ENCODE data around the gene LIPK. TPM values are rescaled to one million over a fixed set of nuclear protein-coding genes. Genes with fewer than 3 reads are reported as not detected.
"Not testable (repeated sequence)": the region's sequence is repeated elsewhere in the genome, so short reads cannot be mapped to it uniquely, and the experiment has no call there.

Gene LIPK
- total and polyA plus RNA-seq, 2 experiments from 2014 or later, result not detected

- H3K27ac Mint-ChIP-seq; H4K20me1 ChIP-seq (replicated peaks; ENCODE audit: insufficient read depth); H3K36me3 Mint-ChIP-seq (ENCODE audit: low read depth); H3K4me2 ChIP-seq; H3K4me1 ChIP-seq (ENCODE audit: insufficient read depth); ATAC-seq; H3K79me2 ChIP-seq (replicated peaks; ENCODE audit: insufficient read depth); H3K27ac ChIP-seq (ENCODE audit: low read depth); H3K9me3 Mint-ChIP-seq; H2AFZ ChIP-seq; H3F3A ChIP-seq (replicated peaks; ENCODE audit: low read depth); H3K4me3 ChIP-seq; H3K9me2 ChIP-seq (ENCODE audit: insufficient read depth); DNase-seq (ENCODE audit: low spot score); H3K36me3 ChIP-seq (ENCODE audit: insufficient read depth): not testable (repeated sequence)
- peaks cover 84% of the 10 kb centered on the region for H3K27me3 ChIP-seq (ENCODE audit: insufficient read depth)
- Mint-ChIP-seq H3K4me3 (peak overlapping the region; percentile 5; the same call in 2 of the 3 replicates), H3K27me3 (ENCODE audit: insufficient read depth, low read depth, poor library complexity) (peaks cover 18% of the 10 kb centered on the region), H3K4me1 (peaks cover 32% of the 10 kb centered on the region)
Observed at GRCh38 chr10:88709361-88709760, 3.3 kb downstream of the LIPK start.

DNA sequence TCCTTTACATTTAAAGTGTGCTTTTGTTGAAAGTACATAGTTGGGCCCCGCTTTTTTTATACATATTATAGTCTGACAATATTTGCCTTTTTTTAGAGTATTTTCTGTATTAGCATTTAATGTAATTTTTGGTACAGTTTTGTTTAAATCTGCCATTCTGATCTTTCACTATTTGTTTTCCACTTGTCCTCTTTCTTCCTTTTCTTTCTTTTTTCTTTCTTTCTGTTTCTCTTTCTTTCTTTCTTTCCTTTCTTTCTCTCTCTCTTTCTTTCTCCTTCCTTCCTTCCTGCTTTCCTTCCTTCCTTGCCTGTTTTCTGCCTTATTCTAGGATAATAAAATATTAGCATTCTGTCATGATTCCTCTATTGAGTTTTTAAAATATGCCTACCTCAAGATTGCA is 9.5 kb downstream of the LIPK start:
- no peak overlapping the region for H2AFZ ChIP-seq
- DNase-seq (ENCODE audit: low spot score), result no peak
- no peaks in the 10 kb centered on the region for H3K9me3 Mint-ChIP-seq
- H3K4me3 Mint-ChIP-seq, result no peak overlapping the region
- no peak overlapping the region for H3K27ac ChIP-seq (ENCODE audit: low read depth)
- no peaks in the 10 kb centered on the region for H3K9me2 ChIP-seq (ENCODE audit: insufficient read depth)
- H3K79me2 ChIP-seq (replicated peaks; ENCODE audit: insufficient read depth), result no peaks in the 10 kb centered on the region
- no peaks in the 10 kb centered on the region; the same call in 1 of the 2 replicates for H4K20me1 ChIP-seq (replicated peaks; ENCODE audit: insufficient read depth)
- H3K4me1 ChIP-seq (ENCODE audit: insufficient read depth), result no peaks in the 10 kb centered on the region
- peaks cover 5% of the 10 kb centered on the region; the same call in 2 of the 3 replicates for H3K4me1 Mint-ChIP-seq
- H3K27me3 Mint-ChIP-seq (ENCODE audit: insufficient read depth, low read depth, poor library complexity), result no peaks in the 10 kb centered on the region
- H3K4me3 ChIP-seq, result no peak overlapping the region
- H3K4me2 ChIP-seq, result no peak overlapping the region
- TF ChIP-seq EZH2phosphoT487 (IDR thresholded peaks at IDR 0.05; ENCODE audit: unreplicated experiment), result no peak
- no peak for TF ChIP-seq JUNB (IDR thresholded peaks at IDR 0.05; ENCODE audit: unreplicated experiment)
- no peak for TF ChIP-seq ZNF331 (CRISPR knock-in tag; IDR thresholded peaks at IDR 0.05; ENCODE audit: low read depth)
- no peak for TF ChIP-seq EZH2 (IDR thresholded peaks at IDR 0.05; ENCODE audit: low read depth, unreplicated experiment)
- TF ChIP-seq, protein P1, sequence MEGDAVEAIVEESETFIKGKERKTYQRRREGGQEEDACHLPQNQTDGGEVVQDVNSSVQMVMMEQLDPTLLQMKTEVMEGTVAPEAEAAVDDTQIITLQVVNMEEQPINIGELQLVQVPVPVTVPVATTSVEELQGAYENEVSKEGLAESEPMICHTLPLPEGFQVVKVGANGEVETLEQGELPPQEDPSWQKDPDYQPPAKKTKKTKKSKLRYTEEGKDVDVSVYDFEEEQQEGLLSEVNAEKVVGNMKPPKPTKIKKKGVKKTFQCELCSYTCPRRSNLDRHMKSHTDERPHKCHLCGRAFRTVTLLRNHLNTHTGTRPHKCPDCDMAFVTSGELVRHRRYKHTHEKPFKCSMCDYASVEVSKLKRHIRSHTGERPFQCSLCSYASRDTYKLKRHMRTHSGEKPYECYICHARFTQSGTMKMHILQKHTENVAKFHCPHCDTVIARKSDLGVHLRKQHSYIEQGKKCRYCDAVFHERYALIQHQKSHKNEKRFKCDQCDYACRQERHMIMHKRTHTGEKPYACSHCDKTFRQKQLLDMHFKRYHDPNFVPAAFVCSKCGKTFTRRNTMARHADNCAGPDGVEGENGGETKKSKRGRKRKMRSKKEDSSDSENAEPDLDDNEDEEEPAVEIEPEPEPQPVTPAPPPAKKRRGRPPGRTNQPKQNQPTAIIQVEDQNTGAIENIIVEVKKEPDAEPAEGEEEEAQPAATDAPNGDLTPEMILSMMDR (conservative IDR thresholded peaks at IDR 0.05; ENCODE audit: low read depth in 2 of 2), result no peak
- no peak for TF ChIP-seq ZNF462 (CRISPR knock-in tag; IDR thresholded peaks at IDR 0.05)
- no peak overlapping the region for H3K27ac Mint-ChIP-seq
- no peak for ATAC-seq
- H3F3A ChIP-seq (replicated peaks; ENCODE audit: low read depth), result no peaks in the 10 kb centered on the region
- no peaks in the 10 kb centered on the region for H3K36me3 Mint-ChIP-seq (ENCODE audit: low read depth)
- peaks cover 35% of the 10 kb centered on the region for H3K27me3 ChIP-seq (ENCODE audit: insufficient read depth)
- no peaks in the 10 kb centered on the region for H3K36me3 ChIP-seq (ENCODE audit: insufficient read depth)
